ENCODE measurements around the gene NRG3. TPM values are rescaled to one million over a fixed set of nuclear protein-coding genes. Genes with fewer than 3 reads are reported as not detected.

NRG3 gene
- total RNA-seq, 2 donors from 2014 or later: 0.41 TPM; not detected in 1

DNA sequence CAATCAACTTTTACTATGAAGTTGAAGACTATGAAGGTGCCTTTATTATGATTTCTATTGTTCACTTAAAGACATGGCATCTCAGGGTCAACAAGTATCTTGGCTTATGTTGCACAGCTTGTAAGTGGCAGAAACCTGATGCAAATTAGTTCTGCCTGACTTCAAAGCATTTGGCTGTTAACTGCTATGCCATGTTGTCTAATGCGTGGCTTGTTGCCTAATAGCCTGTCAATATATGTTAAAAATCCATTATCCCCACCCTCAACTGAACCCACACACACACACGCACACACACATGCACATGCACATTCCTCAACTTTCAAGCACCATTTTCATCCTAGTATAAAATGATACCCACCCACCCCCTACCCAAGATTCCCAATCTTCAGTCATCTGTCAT lies 217.1 kb downstream of the NRG3 start:
- DNase-seq (ENCODE audit: low spot score): no peak
- Histone ChIP-seq H3K27me3 (replicated peaks; ENCODE audit: insufficient read depth) (no peaks in the 10 kb centered on the region), H3K36me3 (no peaks in the 10 kb centered on the region), H3K4me1 (ENCODE audit: control insufficient read depth in 1 of 2, low read depth in 2 of 2) (no peaks in the 10 kb centered on the region), H3K4me3 (no peak overlapping the region), H3K27ac (no peak overlapping the region), H3K9me3 (no peaks in the 10 kb centered on the region)
- TF ChIP-seq, protein P1, sequence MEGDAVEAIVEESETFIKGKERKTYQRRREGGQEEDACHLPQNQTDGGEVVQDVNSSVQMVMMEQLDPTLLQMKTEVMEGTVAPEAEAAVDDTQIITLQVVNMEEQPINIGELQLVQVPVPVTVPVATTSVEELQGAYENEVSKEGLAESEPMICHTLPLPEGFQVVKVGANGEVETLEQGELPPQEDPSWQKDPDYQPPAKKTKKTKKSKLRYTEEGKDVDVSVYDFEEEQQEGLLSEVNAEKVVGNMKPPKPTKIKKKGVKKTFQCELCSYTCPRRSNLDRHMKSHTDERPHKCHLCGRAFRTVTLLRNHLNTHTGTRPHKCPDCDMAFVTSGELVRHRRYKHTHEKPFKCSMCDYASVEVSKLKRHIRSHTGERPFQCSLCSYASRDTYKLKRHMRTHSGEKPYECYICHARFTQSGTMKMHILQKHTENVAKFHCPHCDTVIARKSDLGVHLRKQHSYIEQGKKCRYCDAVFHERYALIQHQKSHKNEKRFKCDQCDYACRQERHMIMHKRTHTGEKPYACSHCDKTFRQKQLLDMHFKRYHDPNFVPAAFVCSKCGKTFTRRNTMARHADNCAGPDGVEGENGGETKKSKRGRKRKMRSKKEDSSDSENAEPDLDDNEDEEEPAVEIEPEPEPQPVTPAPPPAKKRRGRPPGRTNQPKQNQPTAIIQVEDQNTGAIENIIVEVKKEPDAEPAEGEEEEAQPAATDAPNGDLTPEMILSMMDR (IDR thresholded peaks at IDR 0.05): no peak
- ATAC-seq (ENCODE audit: insufficient number of reproducible peaks, low FRiP score, low read depth): no peak

DNA sequence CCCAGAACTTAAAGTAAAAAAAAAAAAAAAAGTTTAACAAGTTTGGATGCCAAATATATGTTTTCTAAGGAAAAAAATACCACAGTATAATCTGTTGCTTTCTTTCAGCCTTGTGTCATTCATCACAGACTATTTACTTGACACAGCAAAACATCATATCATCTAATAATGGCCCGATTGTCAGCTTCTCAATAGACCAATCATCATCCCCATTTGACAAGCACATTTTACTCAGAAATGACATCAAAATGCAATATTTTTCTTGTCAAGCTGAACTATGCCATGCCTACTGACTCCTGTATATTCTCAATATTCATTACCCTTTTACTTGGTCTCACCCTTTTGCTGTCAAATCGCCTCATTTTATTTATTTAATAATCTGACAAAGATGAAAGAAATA lies 249.7 kb downstream of the NRG3 start:
- ATAC-seq (ENCODE audit: insufficient number of reproducible peaks, low FRiP score, low read depth): no peak
- no peaks in the 10 kb centered on the region for H3K9me3 ChIP-seq
- H3K4me1 ChIP-seq (ENCODE audit: control insufficient read depth in 1 of 2, low read depth in 2 of 2): no peaks in the 10 kb centered on the region
- TF ChIP-seq, protein P1 (IDR thresholded peaks at IDR 0.05): no peak
- H3K4me3 ChIP-seq: no peak overlapping the region
- no peak overlapping the region for H3K27ac ChIP-seq
- no peaks in the 10 kb centered on the region for H3K36me3 ChIP-seq
- no peak for DNase-seq (ENCODE audit: low spot score)
- H3K27me3 ChIP-seq (replicated peaks; ENCODE audit: insufficient read depth): no peaks in the 10 kb centered on the region

- DNase-seq (ENCODE audit: low spot score) (no peak), ATAC-seq (ENCODE audit: insufficient number of reproducible peaks, low FRiP score, low read depth) (no peak)
- Histone ChIP-seq H3K4me3 (no peak overlapping the region), H3K9me3 (no peaks in the 10 kb centered on the region), H3K27me3 (replicated peaks; ENCODE audit: insufficient read depth) (no peaks in the 10 kb centered on the region), H3K36me3 (no peaks in the 10 kb centered on the region), H3K4me1 (ENCODE audit: control insufficient read depth in 1 of 2, low read depth in 2 of 2) (no peaks in the 10 kb centered on the region), H3K27ac (no peak overlapping the region)
- TF ChIP-seq, protein P1 (IDR thresholded peaks at IDR 0.05): no peak
Observed at GRCh38 chr10:82128527-82128926, 253.5 kb downstream of the NRG3 start.

DNA sequence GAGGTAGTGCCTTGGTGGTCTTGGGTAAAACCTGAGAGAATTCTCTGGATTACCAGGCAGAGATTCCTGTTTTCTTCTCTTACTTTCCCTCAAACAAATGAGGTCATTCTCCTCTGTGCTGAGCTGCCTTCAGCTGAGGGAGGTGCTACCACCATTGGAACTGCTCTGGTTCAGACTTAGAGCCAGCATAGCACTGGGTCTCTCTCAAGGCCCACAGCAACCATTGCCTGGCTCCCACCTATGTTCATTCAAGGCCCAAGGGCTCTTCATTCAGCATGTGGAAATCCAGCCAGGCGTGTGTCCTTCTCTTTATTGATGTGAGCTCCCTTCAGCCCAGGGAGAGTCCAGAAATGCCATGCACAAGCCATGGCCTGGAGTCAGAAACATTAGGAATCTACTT lies 261.1 kb downstream of the NRG3 start:
- H3K4me3 ChIP-seq: no peak overlapping the region
- H3K27ac ChIP-seq: no peak overlapping the region
- H3K4me1 ChIP-seq (ENCODE audit: control insufficient read depth in 1 of 2, low read depth in 2 of 2): no peaks in the 10 kb centered on the region
- H3K36me3 ChIP-seq: no peaks in the 10 kb centered on the region
- H3K27me3 ChIP-seq (replicated peaks; ENCODE audit: insufficient read depth): no peaks in the 10 kb centered on the region
- ATAC-seq (ENCODE audit: insufficient number of reproducible peaks, low FRiP score, low read depth) (no peak), DNase-seq (ENCODE audit: low spot score) (no peak)
- no peaks in the 10 kb centered on the region for H3K9me3 ChIP-seq
- TF ChIP-seq, protein P1 (IDR thresholded peaks at IDR 0.05): no peak

DNA sequence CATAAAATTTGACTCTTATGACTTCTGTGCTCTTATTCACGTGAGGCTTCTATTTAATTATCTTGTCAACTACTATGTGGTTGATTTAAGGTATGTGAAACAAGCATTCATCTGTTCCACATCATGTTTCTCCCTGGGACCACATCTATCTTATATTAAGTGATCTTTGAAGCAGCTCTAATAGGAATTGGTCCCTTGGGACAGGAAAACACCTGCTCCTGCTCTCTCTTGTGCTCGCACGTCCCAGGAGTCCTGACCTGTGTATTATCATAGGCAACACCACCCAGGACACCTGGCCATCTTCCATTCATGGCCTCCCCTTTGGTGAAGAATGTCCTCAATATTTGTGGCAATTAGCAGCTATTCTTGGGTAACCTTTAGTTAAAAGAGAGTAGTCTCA lies 269.2 kb downstream of the NRG3 start:
- TF ChIP-seq, protein P1 (IDR thresholded peaks at IDR 0.05): no peak
- ATAC-seq (ENCODE audit: insufficient number of reproducible peaks, low FRiP score, low read depth): no peak
- Histone ChIP-seq H3K9me3 (no peaks in the 10 kb centered on the region), H3K36me3 (no peaks in the 10 kb centered on the region), H3K4me1 (ENCODE audit: control insufficient read depth in 1 of 2, low read depth in 2 of 2) (no peaks in the 10 kb centered on the region), H3K27ac (no peak overlapping the region), H3K4me3 (no peak overlapping the region), H3K27me3 (replicated peaks; ENCODE audit: insufficient read depth) (no peaks in the 10 kb centered on the region)
- no peak for DNase-seq (ENCODE audit: low spot score)

Data from thoracic aorta (tissue), 2 donors.